ENCODE results near the gene CKMT2.
"Not testable (repeated sequence)": the region's sequence is repeated elsewhere in the genome, so short reads cannot be mapped to it uniquely, and the experiment has no call there.

The CKMT2 gene

DNA sequence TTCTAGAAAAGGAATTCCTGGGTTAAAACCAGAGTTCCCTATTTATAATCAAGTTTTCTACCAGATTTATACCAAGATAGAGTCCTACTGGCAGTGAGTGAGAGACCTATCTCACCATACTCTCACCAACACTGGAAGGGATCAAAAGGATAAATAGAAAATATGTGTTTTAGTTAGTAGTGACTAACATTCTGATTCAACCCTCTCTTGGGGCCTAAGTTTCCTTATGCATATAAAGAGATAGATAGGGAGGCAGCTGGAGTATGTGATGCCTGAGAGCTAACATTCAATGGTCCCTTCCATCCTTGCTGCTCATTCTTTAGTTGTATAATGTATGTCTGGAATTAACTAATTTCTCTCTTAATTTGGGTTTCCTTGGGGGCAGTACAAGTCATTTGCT lies 32.0 kb downstream of the CKMT2 start:
- H3K27me3 ChIP-seq (replicated peaks; ENCODE audit: control insufficient read depth, insufficient read depth, low read length) = no peaks in the 10 kb centered on the region
- H3K36me3 ChIP-seq (ENCODE audit: control insufficient read depth, insufficient read depth, low read length) = no peaks in the 10 kb centered on the region
- TF ChIP-seq, protein P1, sequence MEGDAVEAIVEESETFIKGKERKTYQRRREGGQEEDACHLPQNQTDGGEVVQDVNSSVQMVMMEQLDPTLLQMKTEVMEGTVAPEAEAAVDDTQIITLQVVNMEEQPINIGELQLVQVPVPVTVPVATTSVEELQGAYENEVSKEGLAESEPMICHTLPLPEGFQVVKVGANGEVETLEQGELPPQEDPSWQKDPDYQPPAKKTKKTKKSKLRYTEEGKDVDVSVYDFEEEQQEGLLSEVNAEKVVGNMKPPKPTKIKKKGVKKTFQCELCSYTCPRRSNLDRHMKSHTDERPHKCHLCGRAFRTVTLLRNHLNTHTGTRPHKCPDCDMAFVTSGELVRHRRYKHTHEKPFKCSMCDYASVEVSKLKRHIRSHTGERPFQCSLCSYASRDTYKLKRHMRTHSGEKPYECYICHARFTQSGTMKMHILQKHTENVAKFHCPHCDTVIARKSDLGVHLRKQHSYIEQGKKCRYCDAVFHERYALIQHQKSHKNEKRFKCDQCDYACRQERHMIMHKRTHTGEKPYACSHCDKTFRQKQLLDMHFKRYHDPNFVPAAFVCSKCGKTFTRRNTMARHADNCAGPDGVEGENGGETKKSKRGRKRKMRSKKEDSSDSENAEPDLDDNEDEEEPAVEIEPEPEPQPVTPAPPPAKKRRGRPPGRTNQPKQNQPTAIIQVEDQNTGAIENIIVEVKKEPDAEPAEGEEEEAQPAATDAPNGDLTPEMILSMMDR (IDR thresholded peaks at IDR 0.05; ENCODE audit: insufficient read depth, low read length, poor library complexity, severe bottlenecking) = no peak
- H3K4me3 ChIP-seq (replicated peaks; ENCODE audit: low read depth, low read length) = no peak overlapping the region
- no peak for DNase-seq (ENCODE audit: extremely low read depth, insufficient read length)

- TF ChIP-seq, protein P1 (IDR thresholded peaks at IDR 0.05; ENCODE audit: insufficient read depth, low read length, poor library complexity, severe bottlenecking) = no peak
- Histone ChIP-seq H3K36me3 (ENCODE audit: control insufficient read depth, insufficient read depth, low read length) (no peaks in the 10 kb centered on the region), H3K27me3 (replicated peaks; ENCODE audit: control insufficient read depth, insufficient read depth, low read length) (no peaks in the 10 kb centered on the region), H3K4me3 (replicated peaks; ENCODE audit: low read depth, low read length) (no peak overlapping the region)
- no peak for DNase-seq (ENCODE audit: extremely low read depth, insufficient read length)
These were observed 35.5 kb downstream of the CKMT2 start for GRCh38 chr5:81268521-81269196.

DNA sequence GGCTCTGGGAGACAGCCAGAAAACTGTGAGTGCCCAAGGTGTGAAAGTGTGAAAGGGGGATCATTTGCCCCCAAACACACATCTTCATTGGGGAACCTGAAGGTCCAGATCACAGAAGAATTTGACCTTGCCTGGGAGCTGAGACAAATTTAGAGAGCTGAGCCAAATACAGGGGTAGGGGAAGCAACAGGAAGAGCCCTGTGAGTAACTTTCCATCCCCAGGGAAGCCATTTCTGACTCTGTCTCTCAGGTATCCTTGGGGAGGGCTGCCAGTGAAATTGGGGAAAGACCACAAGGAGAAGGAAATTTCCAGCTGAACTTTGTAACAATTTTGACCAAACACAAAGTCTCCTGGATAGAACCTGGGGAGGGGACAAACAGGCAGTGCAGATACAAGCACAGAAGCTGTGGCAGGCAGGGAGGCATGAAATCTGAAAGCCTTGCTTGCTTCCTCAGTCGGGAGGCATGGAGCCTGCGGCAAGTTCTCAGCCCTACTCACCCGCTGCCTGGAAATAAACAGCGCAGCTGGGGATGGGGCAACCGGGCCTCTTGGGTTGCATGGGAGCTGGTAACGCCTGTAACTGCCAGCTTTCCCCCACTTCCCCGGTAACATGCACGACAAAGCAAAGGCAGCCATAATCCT lies 36.8 kb downstream of the CKMT2 start:
- H3K27me3 ChIP-seq (replicated peaks; ENCODE audit: control insufficient read depth, insufficient read depth, low read length) = no peaks in the 10 kb centered on the region
- no peak for DNase-seq (ENCODE audit: extremely low read depth, insufficient read length)
- TF ChIP-seq, protein P1 (IDR thresholded peaks at IDR 0.05; ENCODE audit: insufficient read depth, low read length, poor library complexity, severe bottlenecking) = no peak
- no peaks in the 10 kb centered on the region for H3K36me3 ChIP-seq (ENCODE audit: control insufficient read depth, insufficient read depth, low read length)
- H3K4me3 ChIP-seq (replicated peaks; ENCODE audit: low read depth, low read length) = no peak overlapping the region

- not testable (repeated sequence) for H3K4me3 ChIP-seq (replicated peaks; ENCODE audit: low read depth, low read length); DNase-seq (ENCODE audit: extremely low read depth, insufficient read length); H3K27me3 ChIP-seq (replicated peaks; ENCODE audit: control insufficient read depth, insufficient read depth, low read length); H3K36me3 ChIP-seq (ENCODE audit: control insufficient read depth, insufficient read depth, low read length)
These were observed 37.4 kb downstream of the CKMT2 start for GRCh38 chr5:81270394-81271027.

GRCh38 chr5:81283976-81284375 lies 50.9 kb downstream of the CKMT2 start:
- Histone ChIP-seq H3K36me3 (ENCODE audit: control insufficient read depth, insufficient read depth, low read length) (no peaks in the 10 kb centered on the region), H3K4me3 (replicated peaks; ENCODE audit: low read depth, low read length) (no peak overlapping the region), H3K27me3 (replicated peaks; ENCODE audit: control insufficient read depth, insufficient read depth, low read length) (no peaks in the 10 kb centered on the region)
- DNase-seq (ENCODE audit: extremely low read depth, insufficient read length) = no peak
- TF ChIP-seq, protein P1 (IDR thresholded peaks at IDR 0.05; ENCODE audit: insufficient read depth, low read length, poor library complexity, severe bottlenecking) = no peak

DNA sequence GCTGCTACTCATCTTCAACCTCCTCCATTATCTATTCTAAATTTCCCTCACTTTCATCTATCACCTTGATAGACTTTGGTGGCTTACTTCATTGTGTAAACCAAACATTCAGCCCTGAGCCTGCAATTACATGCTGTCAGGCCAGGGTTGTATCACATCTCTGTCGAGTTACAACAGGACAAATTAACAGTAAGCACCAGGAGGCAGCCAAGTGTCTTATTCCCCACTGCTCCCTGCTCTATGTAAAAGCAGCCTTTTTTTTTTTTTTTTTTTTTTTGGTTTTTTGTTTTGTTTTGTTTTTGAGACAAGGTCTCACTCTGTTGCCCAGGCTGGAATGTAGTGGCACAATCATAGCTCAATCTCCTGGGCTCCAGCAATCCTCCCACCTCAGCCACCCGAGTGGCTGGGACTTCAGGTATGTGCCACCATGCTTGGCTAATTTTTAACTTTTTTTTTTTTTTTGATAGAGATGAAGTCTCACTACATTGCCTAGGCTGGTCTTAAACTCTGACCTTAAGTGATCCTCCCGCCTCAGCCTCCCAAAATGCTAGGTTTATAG lies 53.0 kb downstream of the CKMT2 start:
- H3K27me3 ChIP-seq (replicated peaks; ENCODE audit: control insufficient read depth, insufficient read depth, low read length) = no peaks in the 10 kb centered on the region
- DNase-seq (ENCODE audit: extremely low read depth, insufficient read length) = no peak
- no peak overlapping the region for H3K4me3 ChIP-seq (replicated peaks; ENCODE audit: low read depth, low read length)
- no peaks in the 10 kb centered on the region for H3K36me3 ChIP-seq (ENCODE audit: control insufficient read depth, insufficient read depth, low read length)
- TF ChIP-seq, protein P1 (IDR thresholded peaks at IDR 0.05; ENCODE audit: insufficient read depth, low read length, poor library complexity, severe bottlenecking) = no peak

Measured in GM06990 (cell line).